ENCODE results near the gene TRIM26. TPM values are rescaled to one million over a fixed set of nuclear protein-coding genes. Genes with fewer than 3 reads are reported as not detected.

TRIM26 gene
- total RNA-seq, 2 donors from 2014 or later: 20.0 to 27.8 TPM

DNA sequence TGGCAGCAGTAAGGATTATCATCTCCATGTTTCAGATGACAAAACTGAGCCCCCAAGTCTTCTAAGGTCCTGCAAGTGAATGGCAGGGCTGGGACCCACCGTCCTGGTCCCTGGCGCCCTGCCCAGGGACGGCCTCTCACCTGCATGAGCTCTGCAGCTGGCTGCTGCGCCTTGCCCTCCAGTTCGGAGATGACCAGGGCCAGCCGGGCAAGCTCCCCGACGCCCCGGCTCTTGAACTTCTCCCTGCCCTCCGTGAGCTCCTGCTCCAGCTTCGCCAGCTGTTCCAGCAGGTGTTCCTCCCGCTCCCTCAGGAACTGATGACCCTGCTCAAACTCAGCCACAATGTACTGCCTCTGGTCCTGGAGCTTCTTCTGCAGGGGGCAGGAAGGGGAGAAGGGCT is 16.8 kb downstream of the TRIM26 start:
- peaks cover 0 to 2% of the 10 kb centered on the region in 2 donors for H3K4me1 ChIP-seq
- H3K36me3 ChIP-seq: peaks cover 64% of the 10 kb centered on the region
- no peak overlapping the region for H3K27ac ChIP-seq
- H3K9me3 ChIP-seq: no peaks in the 10 kb centered on the region
- no peak for DNase-seq (ENCODE audit: low spot score)
- TF ChIP-seq, protein P1, sequence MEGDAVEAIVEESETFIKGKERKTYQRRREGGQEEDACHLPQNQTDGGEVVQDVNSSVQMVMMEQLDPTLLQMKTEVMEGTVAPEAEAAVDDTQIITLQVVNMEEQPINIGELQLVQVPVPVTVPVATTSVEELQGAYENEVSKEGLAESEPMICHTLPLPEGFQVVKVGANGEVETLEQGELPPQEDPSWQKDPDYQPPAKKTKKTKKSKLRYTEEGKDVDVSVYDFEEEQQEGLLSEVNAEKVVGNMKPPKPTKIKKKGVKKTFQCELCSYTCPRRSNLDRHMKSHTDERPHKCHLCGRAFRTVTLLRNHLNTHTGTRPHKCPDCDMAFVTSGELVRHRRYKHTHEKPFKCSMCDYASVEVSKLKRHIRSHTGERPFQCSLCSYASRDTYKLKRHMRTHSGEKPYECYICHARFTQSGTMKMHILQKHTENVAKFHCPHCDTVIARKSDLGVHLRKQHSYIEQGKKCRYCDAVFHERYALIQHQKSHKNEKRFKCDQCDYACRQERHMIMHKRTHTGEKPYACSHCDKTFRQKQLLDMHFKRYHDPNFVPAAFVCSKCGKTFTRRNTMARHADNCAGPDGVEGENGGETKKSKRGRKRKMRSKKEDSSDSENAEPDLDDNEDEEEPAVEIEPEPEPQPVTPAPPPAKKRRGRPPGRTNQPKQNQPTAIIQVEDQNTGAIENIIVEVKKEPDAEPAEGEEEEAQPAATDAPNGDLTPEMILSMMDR (IDR thresholded peaks at IDR 0.05): no peak
- H3K27me3 ChIP-seq: no peaks in the 10 kb centered on the region
- no peak overlapping the region for H3K4me3 ChIP-seq

DNA sequence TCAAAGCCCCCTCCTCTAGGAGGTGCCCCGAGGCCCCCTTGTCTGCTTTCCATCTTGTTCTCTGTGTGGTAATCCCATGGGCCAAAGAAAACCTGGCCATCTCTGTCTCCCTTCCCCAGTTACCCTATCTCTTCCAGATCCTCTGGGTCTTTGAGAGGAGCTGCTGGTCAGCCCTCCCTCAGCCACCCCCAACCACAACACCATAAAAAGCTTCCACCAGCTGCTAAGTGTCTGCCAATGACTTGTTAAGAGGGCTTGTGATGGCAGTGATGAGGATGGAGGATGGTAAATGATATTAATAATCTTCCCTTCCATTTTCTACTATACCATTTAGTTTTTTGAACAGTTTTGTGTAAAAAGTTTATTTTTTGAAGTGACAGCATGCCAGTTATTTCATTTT is 17.3 kb downstream of the TRIM26 start:
- Histone ChIP-seq H3K4me1 (no peaks in the 10 kb centered on the region), H3K36me3 (peaks cover 63% of the 10 kb centered on the region), H3K27ac (no peak overlapping the region), H3K4me3 (no peak overlapping the region), H3K9me3 (no peaks in the 10 kb centered on the region), H3K27me3 (no peaks in the 10 kb centered on the region)
- TF ChIP-seq, protein P1 (IDR thresholded peaks at IDR 0.05): no peak
- DNase-seq (ENCODE audit: low spot score): no peak

DNA sequence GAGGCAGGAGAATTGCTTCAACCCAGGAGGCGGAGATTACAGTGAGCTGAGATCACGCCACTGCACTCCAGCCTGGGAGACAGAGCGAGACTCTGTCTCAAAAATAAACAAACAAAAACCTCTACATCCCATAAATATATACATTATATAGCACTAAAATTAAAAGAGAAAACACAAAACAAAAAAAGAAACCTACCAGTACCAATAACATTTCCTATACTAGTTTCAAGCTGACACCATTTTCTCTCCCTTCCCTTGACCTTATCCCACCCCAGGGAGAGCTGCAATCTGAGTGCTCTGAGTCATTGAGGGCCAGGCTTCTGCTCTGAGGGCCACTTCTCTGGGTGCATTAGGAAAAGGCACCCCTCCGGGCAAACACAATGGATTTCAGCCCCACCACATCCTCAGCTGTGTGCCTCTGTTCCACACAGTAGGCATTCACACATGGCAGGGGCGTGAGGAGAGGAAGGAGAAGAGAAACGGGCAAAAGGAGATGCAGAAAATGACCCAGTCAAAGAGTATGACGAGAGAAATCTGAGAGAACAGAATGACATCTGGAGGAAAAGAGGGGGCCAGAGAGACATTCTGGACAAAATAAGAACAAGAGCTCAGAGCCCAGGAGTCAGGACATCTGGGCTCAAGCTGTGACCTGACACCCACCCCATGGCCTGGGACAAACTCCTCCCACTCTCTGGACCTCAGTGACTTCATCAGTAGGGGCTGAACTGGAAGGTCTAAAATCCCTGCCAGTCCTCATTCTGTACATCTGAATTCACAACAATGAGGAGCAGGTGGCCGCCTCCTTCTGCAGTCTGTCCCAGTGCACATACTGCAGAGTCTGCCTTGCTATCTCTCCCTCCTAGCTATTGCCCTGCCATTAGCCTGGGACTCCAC is 18.2 kb downstream of the TRIM26 start:
- Histone ChIP-seq H3K4me3 (no peak overlapping the region), H3K4me1 (no peaks in the 10 kb centered on the region), H3K27me3 (no peaks in the 10 kb centered on the region), H3K27ac (no peak overlapping the region), H3K36me3 (peaks cover 55% of the 10 kb centered on the region), H3K9me3 (no peaks in the 10 kb centered on the region)
- DNase-seq (ENCODE audit: low spot score): no peak
- TF ChIP-seq, protein P1 (IDR thresholded peaks at IDR 0.05): no peak

DNA sequence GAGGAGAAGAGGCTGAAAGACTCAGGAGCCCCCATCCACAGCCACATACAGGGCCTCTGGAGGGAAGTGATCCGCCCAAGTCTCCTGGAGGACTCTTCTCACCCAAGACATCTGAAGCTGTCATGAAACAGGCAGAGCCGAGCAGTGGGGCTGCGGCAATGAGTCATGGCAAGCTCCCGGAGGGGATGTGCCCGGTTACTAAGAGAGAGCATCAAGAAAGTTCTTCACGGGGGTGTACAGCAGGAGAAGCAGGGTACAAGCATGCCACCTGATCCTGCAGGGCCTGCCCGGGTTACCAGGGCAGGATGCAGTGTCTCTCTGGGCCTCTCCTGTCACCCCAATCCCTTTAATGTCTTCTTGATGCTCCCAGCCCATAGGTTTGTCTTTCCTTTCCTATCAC is 21.1 kb downstream of the TRIM26 start:
- no peak for DNase-seq (ENCODE audit: low spot score)
- TF ChIP-seq, protein P1 (IDR thresholded peaks at IDR 0.05): no peak
- H3K9me3 ChIP-seq: no peaks in the 10 kb centered on the region
- no peaks in the 10 kb centered on the region for H3K27me3 ChIP-seq
- no peak overlapping the region for H3K27ac ChIP-seq
- H3K4me1 ChIP-seq: no peaks in the 10 kb centered on the region
- peaks cover 49% of the 10 kb centered on the region for H3K36me3 ChIP-seq
- no peak overlapping the region for H3K4me3 ChIP-seq

DNA sequence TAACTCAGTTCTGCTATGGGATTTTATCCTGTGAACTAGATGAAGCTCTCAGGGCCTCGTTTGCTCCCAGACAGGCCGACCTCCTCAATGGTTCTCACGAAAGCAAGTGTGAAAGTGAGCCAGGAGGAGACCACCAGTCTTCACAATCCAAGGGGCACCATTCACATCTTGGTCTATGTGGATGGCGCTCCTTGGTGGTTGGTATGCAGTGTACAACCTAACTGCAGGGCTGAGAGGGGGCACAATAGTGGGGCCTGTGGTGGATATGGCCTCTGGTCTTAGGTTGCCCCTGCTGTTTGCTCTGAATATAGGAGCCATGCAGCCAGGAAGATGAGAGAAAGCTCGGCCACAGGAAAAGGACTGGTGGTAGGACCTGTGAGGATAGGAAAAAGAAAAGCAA is 24.7 kb downstream of the TRIM26 start:
- Histone ChIP-seq H3K9me3 (no peaks in the 10 kb centered on the region), H3K4me1 (no peaks in the 10 kb centered on the region), H3K27me3 (no peaks in the 10 kb centered on the region), H3K4me3 (no peak overlapping the region), H3K27ac (no peak overlapping the region), H3K36me3 (peaks cover 34% of the 10 kb centered on the region)
- TF ChIP-seq, protein P1 (IDR thresholded peaks at IDR 0.05): no peak
- no peak for DNase-seq (ENCODE audit: low spot score)

Data from right atrium auricular region (tissue), 2 donors.